Retina (tissue), 1 donor: ENCODE data around the gene IQSEC1.

Experiments
- DNase-seq: peaks from one replicate; pipeline ENCODE4 v3.0.0-alpha.2; 2016

IQSEC1 gene

GRCh38 chr3:13013994-13014754, 59.1 kb downstream of the IQSEC1 start:
- DNase-seq = no peak

- DNase-seq = no peak
These were observed 59.7 kb downstream of the IQSEC1 start for GRCh38 chr3:13013566-13013965.

- no peak for DNase-seq
These were observed 60.1 kb downstream of the IQSEC1 start for GRCh38 chr3:13013151-13013561.

- DNase-seq = no peak
These were observed 61.0 kb downstream of the IQSEC1 start for GRCh38 chr3:13012221-13012691.

GRCh38 chr3:13011573-13012220, 61.5 kb downstream of the IQSEC1 start:
- DNase-seq = no peak

GRCh38 chr3:13010780-13011572, 62.3 kb downstream of the IQSEC1 start:
- no peak for DNase-seq

GRCh38 chr3:13009946-13010315, 63.3 kb downstream of the IQSEC1 start:
- DNase-seq = no peak

GRCh38 chr3:13009132-13009945, 63.9 kb downstream of the IQSEC1 start:
- DNase-seq = no peak

GRCh38 chr3:13008155-13008995, 64.9 kb downstream of the IQSEC1 start:
- DNase-seq = no peak

GRCh38 chr3:13007251-13007941, 65.8 kb downstream of the IQSEC1 start:
- no peak for DNase-seq

- no peak for DNase-seq
These were observed 66.8 kb downstream of the IQSEC1 start for GRCh38 chr3:13006216-13006990.

GRCh38 chr3:13005301-13005700, 67.9 kb downstream of the IQSEC1 start:
- DNase-seq = no peak

GRCh38 chr3:13004376-13004775, 68.9 kb downstream of the IQSEC1 start:
- no peak for DNase-seq

- no peak for DNase-seq
These were observed 69.6 kb downstream of the IQSEC1 start for GRCh38 chr3:13003608-13004007.

- DNase-seq = no peak
These were observed 70.7 kb downstream of the IQSEC1 start for GRCh38 chr3:13002398-13003124.

GRCh38 chr3:12999147-13000140, 73.8 kb downstream of the IQSEC1 start:
- no peak for DNase-seq

- no peak for DNase-seq
These were observed 74.6 kb downstream of the IQSEC1 start for GRCh38 chr3:12998648-12999047.

GRCh38 chr3:12997387-12997786, 75.8 kb downstream of the IQSEC1 start:
- DNase-seq = no peak
